HG03175 (cell line): ENCODE measurements around the gene MYL5.
"Not testable (repeated sequence)": the region's sequence is repeated elsewhere in the genome, so short reads cannot be mapped to it uniquely, and the experiment has no call there.

ENCODE experiments used
- ATAC-seq: cut with Tn5 transposase; IDR thresholded peaks from one replicate; pipeline ENCODE4 v1.9.1; 2021; ENCODE audit warnings: mild to moderate bottlenecking, moderate library complexity; ENCODE audit not compliant: unreplicated experiment

The MYL5 gene

DNA sequence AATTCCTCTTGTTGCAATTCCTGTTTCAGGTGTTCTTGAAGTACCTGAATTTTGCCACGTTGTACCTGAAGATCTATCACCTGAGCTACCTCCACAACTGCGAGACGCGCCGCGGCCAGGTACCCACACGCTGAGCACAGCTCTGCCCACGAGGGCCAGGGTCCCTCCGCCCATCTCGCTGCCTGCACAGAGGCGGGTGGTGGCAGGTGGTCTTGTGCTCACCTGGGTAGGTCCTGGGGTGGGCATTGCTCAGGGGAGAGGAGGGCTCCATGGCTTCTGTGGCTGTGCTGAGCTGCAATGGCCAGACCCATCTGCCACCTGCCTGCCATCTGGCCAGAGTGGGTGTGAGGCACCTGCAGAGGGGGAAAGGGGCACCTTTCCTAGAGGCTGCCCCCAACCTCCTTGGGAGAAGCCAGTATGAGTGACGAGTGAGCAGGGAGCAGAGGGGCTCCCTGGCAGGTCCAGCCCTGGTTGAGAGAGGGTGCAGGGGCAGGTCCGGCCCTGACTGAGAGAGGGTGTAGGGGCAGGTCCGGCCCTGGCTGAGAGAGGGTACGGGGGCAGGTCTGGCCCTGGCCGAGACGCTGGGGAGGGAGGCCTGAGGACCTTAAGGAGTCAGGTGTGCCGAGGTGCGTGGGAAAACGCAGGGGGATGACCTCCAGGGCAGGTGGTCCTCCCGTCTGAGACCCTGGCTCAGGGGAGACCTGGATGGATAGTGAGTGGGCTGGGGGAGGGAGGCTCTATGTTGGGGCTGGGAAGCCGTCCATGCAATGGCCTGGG lies 38.3 kb upstream of the MYL5 start:
- no peak for ATAC-seq

DNA sequence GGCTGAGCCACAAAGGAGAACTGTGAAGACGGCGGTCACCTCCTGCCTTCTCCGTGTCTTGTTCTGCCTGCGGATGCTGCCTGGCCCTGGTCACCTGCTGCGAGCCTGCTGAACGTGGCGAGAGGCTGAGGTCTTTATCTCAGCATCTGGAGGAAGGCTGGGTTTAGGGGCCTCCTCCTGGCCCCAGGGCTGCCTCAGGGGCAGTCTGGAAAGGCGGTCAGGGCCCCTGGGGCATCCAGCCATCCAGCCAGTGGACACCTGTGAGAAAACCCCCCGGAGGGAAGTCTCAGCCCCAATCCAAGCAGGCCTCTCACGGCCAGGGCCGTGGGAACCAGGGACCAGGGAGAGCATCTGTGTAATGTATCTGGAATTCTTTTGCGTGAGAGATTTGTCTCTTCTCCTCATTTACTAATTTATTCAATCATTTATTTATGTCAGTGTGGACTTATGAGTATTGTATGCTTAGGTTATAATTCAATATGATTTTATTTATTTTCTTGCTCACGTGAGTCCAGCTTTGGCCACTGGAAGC lies 37.6 kb upstream of the MYL5 start:
- no peak for ATAC-seq

DNA sequence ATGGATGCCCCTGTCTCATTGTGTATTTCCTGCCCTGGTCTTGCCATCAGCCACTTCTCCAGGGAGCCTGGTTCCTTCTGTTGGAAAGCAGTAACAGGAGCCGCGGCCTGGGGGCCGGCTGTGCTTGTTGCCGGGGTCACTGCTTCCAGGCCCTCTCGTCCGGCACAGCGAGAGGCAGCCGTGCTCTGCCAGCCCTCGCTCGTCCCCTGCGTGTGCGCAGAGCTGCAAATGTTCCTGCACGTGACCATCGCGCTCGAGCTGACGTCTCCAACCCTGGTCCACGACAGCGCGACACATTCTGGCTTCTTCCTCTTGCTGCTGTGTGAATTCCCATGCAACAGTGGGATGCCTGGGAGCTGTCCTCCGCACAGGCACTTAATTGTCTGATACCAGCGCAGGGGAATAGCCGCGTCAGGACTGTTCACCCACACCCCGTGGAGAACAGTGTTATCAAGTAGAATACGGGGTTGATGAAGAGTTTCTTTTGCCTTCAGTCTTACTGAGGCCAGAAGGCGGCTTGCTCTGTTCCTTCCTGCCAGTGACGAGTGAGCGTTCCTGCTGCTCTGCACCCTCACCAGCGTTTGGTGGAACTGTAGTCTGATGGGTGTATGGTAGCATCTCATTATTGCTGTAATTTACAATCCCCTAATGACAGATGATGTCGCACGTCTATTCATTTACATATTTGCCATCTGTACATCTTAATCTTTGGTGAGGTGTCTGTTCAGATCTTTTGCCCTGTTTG lies 36.6 kb upstream of the MYL5 start:
- no peak for ATAC-seq

DNA sequence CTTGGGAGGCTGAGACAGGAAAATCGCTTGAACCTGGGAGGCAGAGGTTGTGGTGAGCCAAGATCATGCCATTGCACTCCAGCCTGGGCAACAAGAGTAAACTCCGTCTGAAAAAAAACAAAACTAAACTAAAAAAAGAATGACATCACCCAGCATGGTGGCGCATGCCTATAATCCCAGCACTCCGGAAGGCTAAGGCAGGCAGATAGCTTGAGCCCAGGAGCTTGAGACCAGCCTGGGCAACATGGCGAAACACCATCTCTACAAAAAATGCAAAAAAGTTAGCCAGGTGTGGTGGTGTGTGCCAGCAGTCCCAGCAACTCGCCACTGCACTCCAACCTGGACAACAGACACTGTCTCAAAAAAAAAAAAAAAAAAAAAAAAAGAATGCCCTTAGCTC lies 32.0 kb upstream of the MYL5 start:
- ATAC-seq: not testable (repeated sequence)

DNA sequence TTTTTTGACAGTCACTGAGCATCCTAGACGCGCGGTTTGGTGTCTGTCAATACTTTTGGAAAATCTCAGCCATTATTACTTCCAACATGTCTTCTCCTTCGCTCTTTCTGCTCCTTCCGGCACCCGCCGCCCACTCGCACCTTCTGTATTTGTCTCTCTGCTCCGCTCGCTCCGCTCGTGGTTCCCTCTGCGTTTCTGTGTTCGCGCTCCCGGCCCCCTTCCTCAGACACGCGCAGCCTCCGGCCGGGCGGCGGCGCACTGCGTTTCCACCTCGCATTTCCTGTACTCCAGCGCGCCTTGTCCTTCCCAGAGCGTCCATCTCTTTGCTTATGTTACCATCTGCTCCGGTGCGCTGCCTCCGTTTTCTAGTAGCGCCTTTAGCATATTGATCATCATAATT lies 27.9 kb upstream of the MYL5 start:
- ATAC-seq: no peak

DNA sequence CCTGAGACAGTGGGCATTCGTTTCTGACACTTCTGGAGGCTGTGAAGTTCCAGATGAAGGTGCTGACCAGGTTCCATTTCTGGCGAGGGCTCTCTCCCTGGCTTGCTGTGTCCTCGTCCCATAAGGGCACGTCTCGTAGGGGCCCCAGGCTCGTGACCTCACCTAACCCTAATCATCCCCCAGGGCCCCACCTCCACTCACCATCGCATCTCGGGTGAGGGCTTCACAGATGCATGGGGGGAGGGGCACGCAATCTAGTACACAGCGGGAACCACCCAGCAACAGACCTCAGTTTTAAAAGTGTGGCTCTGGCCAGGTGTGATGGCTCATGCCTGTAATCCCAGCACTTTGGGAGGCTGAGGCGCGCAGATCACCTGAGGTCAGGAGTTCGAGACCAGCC lies 26.9 kb upstream of the MYL5 start:
- no peak for ATAC-seq

DNA sequence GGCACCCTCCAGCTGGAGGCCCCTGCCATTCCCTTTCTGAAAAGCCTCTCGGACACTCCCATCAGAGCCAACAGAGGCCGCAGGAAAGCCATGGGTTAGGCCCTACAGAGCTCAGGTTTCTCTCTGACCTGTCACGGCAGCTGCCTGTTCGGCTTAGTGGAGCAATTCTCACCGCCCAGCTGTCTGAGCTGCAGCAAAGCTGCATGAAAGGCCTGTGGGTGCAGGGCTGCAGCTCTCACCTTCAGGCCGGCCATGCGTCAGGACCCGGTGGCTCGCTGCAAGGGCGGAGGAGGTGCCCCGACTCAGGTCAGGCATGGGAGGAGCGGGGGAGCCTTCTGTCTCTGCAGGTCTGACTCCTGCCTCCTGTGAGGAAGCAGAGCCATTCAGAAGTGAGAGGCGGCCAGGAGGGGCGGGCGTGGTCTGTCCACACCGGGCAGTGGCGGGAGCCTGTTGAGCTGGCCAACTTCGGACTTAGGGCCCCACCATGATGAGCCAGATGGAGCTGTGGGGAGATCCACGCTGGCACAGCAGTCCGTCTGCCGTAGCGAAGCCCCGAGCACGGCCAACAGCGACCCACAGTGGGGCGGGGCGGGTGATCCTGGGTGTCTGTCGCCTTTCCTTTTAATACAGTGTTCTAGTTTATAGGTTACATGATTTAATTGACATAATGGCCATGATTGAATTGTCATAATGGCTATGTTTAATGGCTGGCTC lies 25.6 kb upstream of the MYL5 start:
- ATAC-seq: no peak

DNA sequence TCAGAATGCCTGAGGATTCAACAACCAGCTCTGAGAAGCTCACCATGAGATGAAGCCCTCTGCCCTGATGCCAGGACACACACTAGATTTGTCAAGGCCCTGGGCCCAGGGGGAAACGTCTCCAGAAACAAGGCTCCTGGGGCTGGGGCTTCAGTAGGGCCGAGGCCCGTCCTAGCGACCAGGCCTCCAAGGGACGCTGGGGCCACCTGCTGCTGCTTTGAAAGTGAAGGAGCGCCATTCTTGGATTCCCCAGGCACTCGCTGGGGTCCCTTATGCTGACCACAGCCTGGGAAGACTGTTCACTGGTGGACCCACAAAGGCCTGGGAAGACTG lies 25.1 kb upstream of the MYL5 start:
- ATAC-seq: no peak

DNA sequence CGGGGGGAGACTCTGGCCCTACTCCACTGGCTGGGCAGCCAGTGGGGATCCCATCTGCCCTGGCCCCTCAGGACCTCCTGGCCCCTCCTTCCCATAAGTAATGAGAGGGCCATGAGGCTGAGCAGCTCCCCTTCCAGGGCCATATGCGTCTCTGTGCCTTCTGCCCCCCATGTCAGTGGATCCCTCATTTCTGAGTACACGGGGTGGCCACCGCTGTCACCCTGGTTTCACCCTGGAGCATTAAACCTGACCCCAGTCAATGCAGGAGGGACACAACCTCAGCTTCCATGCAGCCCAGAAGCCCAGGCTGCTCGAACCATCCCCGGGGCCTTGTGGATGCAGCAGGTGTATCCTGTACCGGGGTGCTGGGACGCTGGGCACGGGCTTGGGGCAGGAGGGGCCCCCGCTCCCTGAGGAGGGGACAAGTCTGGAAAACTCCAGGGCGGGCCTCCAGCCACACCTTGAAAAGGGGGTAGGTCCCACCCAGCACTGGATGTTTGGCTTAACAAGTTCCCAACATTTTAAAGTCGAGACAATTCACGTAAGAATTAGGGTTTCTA lies 24.5 kb upstream of the MYL5 start:
- ATAC-seq: no peak

DNA sequence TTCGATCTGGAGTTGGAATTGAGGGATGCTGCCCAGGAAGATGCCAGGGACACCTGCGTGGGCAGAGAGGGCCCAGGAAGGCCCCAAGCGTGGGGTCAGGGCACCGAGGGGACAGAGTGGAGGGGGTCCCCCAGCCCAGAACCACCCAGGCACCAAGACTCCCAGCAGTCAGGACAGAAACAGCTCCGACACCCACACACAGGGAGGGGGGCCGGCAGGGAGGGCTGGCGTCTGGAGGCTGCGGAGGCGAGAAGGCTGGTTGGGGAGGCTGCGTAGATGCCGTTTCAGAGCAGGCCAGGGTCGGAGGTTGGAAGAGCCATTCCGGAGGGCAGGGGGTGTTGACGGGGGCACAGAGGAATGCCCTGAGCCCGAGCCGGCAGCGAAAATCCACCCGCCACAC lies 23.9 kb upstream of the MYL5 start:
- ATAC-seq: no peak

DNA sequence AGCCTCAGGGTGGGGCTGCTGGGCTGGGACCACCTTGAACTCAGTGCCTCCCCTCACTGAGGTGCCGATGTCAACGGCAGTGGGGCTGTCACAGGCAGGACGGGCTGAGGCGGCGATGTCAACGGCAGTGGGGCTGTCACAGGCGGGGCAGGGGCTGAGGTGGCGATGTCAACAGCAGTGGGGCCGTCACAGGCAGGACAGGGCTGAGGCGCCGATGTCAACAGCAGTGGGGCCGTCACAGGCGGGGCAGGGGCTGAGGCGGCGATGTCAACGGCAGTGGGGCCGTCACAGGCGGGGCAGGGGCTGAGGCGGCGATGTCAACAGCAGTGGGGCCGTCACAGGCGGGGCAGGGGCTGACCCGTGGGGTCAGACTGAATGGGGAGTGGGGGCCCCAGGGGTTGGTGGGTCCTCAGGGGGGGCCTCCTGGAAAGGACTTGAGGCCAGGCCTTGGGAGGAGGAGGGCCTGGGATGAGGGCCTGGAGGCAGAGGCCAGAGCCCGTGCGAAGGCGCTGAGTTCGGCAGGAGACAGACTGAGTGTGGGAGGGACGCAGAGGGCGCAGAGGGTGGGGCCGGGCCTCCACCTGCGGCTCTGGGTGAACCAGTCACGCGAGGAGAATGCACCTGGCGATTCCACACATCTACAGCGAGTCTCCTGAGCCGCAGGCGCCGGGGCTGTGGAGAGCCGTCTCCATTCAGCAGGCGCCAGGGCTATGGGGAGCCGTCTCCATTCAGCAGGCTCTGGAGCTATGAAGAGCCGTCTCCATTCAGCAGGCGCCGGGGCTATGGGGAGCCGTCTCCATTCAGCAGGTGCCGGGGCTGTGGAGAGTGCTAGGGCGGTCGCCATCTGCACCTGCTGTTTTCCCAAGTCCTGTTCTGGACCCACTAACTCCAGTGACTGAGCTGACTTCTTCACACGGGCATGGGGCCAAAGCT lies 23.1 kb upstream of the MYL5 start:
- no peak for ATAC-seq

DNA sequence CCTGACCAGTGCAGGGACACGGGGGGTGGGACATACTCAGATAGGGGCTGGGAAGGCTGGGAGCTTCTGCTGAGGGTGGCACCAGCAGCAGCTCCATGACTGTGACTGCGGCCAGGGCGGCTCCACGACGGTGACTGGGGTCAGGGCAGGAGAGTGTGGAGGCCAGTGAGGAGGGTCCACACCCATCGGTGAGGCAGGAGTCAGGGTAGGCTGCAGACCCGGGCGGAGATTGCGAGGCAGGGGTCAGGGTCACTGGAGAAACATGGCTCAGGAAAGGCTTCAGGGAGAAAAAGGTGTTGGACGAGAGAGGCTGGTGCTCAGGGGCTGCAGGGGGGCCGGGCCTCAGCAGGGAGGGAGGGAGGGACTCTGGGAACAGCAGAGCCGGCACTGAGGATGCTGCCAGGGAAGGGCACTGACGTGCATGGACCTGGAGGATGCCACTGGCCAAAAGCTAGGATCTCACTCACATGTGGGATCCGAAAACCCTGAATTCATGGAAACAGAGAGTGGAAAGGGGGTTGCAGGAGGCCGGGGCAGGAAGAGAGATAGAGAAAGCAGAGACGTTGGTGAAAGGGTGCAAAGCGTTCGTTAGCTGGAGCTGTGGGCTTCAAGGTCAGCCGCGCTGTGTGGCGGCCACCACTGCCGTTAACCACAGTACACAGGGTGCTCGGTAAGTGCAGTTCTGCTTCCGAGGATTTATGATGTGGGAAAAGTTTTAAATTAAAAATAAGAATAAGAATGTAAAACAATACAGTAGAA lies 22.3 kb upstream of the MYL5 start:
- ATAC-seq: no peak

DNA sequence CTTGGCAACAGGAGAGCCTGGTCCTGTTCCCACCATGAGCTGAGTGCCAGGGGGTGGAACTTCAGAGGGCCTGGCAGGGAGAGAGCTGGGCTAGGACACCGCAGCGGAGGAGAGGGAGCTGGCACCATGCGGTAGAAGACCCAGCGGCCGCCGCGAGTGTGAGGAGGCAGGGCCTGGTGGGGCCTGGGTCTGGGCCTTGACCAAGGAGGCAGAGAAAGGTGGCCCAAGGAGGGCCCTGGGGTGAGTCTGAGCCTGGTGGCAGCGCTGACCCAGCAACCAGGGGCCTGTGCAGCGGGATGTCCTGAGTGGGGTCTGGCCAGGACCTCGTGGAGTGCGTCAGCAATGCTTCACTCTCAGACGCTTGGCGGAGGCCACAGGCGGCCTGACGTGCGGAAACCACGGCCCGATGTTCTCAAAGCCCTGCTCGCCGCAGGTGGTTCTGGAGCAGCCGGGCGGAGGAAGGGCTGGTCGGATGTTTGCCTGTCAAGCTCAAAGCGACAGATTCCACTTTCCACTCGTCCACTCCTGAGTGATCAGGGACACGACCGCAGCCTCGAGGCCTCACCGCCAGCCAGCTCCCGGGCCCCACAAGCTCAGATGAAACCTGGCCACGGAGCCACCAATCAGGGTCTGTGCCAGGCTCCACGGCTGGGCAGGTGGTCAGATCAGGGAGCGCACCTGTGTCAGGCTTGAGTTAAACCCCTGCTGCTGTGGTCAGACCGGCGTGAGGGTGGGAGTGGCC lies 21.1 kb upstream of the MYL5 start:
- ATAC-seq: no peak

DNA sequence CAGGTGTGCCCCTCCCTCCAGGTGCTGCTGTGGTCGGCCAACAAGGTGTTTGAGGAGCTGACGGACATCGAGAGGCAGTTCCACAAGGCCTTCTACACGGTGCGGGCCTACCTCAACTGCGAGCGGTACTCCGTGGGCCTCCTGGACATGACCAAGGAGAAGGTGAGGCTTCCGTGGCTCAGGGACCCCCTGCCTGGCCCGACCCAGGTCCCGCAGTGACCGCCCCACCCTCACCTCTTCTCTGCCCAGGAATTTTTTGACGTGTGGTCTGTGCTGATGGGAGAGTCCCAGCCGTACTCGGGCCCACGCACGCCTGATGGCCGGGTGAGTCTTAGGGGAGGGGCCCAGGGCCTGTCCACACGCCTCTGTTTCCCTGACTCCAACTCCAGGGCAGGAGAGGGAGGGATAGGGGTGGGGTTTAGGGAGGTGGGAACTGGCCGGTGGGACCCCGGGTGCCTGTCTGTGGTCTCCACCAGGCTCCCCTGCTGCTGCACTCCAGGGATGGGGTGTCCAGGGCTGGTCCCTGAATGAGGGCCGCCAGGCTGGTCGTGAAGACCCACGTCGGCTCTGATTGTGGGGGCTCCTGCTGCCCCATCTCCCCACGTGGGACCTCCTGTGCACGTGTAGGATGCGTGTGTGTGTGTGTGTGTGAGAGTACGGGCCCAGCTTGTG lies 20.4 kb upstream of the MYL5 start:
- no peak for ATAC-seq

DNA sequence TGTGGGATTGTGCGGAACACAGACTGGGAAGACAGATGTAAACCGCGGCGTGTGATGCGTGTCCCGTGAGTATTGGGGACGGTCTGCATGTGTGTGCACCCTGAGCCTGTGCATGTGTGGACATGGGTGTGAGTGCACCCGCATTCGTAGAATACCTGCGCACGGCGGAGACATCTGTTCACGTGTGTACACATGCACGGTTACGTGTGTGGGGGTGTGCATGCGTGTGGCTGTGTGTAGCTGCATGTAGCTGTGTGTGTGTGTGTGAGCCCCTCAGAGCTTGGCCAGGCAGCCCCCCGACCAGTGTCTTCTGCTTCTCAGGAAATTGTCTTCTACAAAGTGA lies 19.9 kb upstream of the MYL5 start:
- ATAC-seq: no peak

DNA sequence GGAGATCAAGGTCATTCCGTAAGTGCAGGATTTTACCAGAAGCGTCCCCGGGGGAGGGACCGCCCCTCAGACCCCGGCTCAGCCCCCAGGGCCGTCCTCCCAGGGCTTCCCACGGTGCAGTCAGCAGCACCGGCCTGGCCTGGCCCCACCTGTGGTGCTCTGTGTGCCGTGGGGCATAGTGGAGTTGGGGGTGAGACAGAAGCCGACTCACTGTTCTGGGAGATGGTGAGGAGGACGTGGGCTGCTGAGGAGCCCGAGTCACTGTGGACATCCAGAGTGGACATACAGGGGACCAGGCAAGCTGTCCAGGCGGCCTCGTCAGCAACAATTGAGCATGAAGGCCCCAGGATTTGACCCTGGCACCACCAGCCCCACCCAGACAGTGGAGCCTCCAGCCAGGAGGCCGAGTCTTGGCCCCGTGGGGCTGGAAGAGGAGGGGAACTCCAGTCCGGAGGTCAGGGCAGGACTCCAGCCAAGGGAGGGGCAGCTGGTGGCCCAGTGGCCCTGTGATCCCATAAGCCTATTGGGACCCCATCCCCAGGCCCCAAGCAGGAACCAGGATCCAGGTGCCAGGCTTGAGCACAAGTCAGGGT lies 19.4 kb upstream of the MYL5 start:
- ATAC-seq: no peak

DNA sequence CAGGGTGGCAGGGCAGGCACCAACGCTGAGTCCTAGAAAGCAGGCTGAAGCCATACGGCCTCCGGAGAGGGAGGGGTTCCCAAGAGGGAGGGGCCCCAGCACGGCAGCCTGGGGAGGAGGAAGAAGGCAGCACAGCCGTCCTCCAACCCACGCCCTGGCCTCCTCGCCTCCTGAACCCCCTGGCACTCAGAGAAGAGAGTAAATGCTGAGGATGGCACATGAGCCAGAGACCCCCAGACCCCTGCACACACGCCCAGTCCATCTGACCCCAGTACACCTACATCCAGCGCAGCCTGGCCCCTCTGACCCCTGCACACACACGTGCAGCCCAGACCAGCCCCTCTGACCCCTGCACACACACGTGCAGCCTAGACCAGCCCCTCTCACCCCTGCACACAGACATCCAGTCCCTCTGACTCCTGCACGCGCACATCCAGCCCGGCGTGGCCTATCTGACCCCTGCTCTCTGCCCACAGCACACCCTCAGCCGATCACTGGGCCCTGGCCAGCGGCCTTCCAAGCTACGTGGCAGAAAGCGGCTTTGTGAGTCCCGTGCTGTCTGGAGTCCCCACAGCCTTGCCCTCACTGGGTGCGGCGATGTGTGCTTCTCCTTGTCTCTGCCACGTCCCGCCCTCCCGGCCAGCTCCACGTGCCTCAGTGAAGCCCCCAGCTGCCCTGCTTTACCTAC lies 18.7 kb upstream of the MYL5 start:
- no peak for ATAC-seq
